ENCODE results near the gene GYPE. TPM values are rescaled to one million over a fixed set of nuclear protein-coding genes. Genes with fewer than 3 reads are reported as not detected.
"Not testable (repeated sequence)": the region's sequence is repeated elsewhere in the genome, so short reads cannot be mapped to it uniquely, and the experiment has no call there.

Gene GYPE
- total and polyA plus RNA-seq, 10 of the 15 experiments (the other 5 are each of a cell fraction or from before 2014, with no cell fraction given) = 0.60 to 2.0 (median 0.85) TPM

GRCh38 chr4:143883529-143883928 is 21.8 kb downstream of the GYPE start:
- no peak overlapping the region for H3K4me2 ChIP-seq (ENCODE audit: control insufficient read depth, insufficient read depth)
- CTCF ChIA-PET = no interaction called here
- H3K9ac ChIP-seq (ENCODE audit: control insufficient read depth, insufficient read depth, low read length) = no peak overlapping the region
- ATAC-seq (no peak), FAIRE-seq (no peak), DNase-seq (ENCODE audit: low read depth, low spot score) (no peak)
- in situ Hi-C loops (cut with MboI) (no loop called here), intact Hi-C loops (cut with micrococcal nuclease; ENCODE audit: unreplicated experiment) (loop anchor here (5.0 kb wide), 1 partner anchor 124 kb away; no protein-coding TSS in a partner anchor)
- POLR2A ChIA-PET = no interaction called here
- H3K79me2 ChIP-seq (ENCODE audit: control insufficient read depth, insufficient read depth, low read length) = no peaks in the 10 kb centered on the region
- H3K4me3 ChIP-seq = no peak overlapping the region
- RAD21 ChIA-PET (ENCODE audit: unreplicated experiment) = no interaction called here
- no peak overlapping the region for H2AFZ ChIP-seq (ENCODE audit: control insufficient read depth, low read depth, low read length)
- H3K27ac ChIP-seq (ENCODE audit: control insufficient read depth, insufficient read depth) = no peak overlapping the region
- SMC1A ChIA-PET (ENCODE audit: uncharacterized antibody, unreplicated experiment) = no interaction called here
- no peaks in the 10 kb centered on the region for H3K9me3 ChIP-seq (replicated peaks; ENCODE audit: control insufficient read depth, insufficient read depth, low read length)
- no TSS peak for BruUV-seq (replicated peaks)
- no peaks in the 10 kb centered on the region for H3K27me3 ChIP-seq (replicated peaks in 1 of 2; ENCODE audit: control insufficient read depth in 2 of 2, insufficient read depth in 2 of 2, low read length in 1 of 2)
- no peaks in the 10 kb centered on the region for H3K4me1 ChIP-seq (ENCODE audit: control insufficient read depth, insufficient read depth, low read length)
- no peaks in the 10 kb centered on the region for H3K36me3 ChIP-seq (ENCODE audit: control insufficient read depth in 2 of 2, insufficient read depth in 2 of 2, low read length in 1 of 2)
- no peaks in the 10 kb centered on the region for H4K20me1 ChIP-seq (ENCODE audit: control insufficient read depth, insufficient read depth)
- TF ChIP-seq YBX1 (IDR thresholded peaks at IDR 0.05) (no peak), ZBTB4 (CRISPR knock-in tag; IDR thresholded peaks at IDR 0.05) (no peak), STAT3 (IDR thresholded peaks at IDR 0.05; ENCODE audit: low read depth, low read length) (no peak), NFYA (IDR thresholded peaks at IDR 0.05; ENCODE audit: borderline replicate concordance, low read depth, low read length) (no peak)

GRCh38 chr4:143882892-143883291 is 22.5 kb downstream of the GYPE start:
- Histone ChIP-seq H2AFZ (ENCODE audit: control insufficient read depth, low read depth, low read length) (no peak overlapping the region), H3K27me3 (replicated peaks in 1 of 2; ENCODE audit: control insufficient read depth in 2 of 2, insufficient read depth in 2 of 2, low read length in 1 of 2) (no peaks in the 10 kb centered on the region), H3K79me2 (ENCODE audit: control insufficient read depth, insufficient read depth, low read length) (no peaks in the 10 kb centered on the region), H4K20me1 (ENCODE audit: control insufficient read depth, insufficient read depth) (no peaks in the 10 kb centered on the region), H3K4me1 (ENCODE audit: control insufficient read depth, insufficient read depth, low read length) (no peaks in the 10 kb centered on the region), H3K27ac (ENCODE audit: control insufficient read depth, insufficient read depth) (no peak overlapping the region), H3K9ac (ENCODE audit: control insufficient read depth, insufficient read depth, low read length) (no peak overlapping the region), H3K4me3 (no peak overlapping the region), H3K4me2 (ENCODE audit: control insufficient read depth, insufficient read depth) (no peak overlapping the region), H3K9me3 (replicated peaks; ENCODE audit: control insufficient read depth, insufficient read depth, low read length) (no peaks in the 10 kb centered on the region), H3K36me3 (ENCODE audit: control insufficient read depth in 2 of 2, insufficient read depth in 2 of 2, low read length in 1 of 2) (no peaks in the 10 kb centered on the region)
- intact Hi-C loops (cut with micrococcal nuclease; ENCODE audit: unreplicated experiment) (loop anchor here (5.0 kb wide), 1 partner anchor 124 kb away; no protein-coding TSS in a partner anchor), in situ Hi-C loops (cut with MboI) (no loop called here)
- ATAC-seq (no peak), DNase-seq (ENCODE audit: low read depth, low spot score) (no peak), FAIRE-seq (no peak)
- ChIA-PET CTCF (no interaction called here), POLR2A (no interaction called here), SMC1A (ENCODE audit: uncharacterized antibody, unreplicated experiment) (no interaction called here), RAD21 (ENCODE audit: unreplicated experiment) (no interaction called here)
- WGBS (ENCODE audit: insufficient coverage, insufficient replicate concordance, low lambda C conversion rate, missing lambda C conversion rate) = 1% methylated on average over 4 of the region's 4 CpGs
- no TSS peak for BruUV-seq (replicated peaks)
- no peak for TF ChIP-seq CBFB (IDR thresholded peaks at IDR 0.05; ENCODE audit: low read depth)

GRCh38 chr4:143879561-143879960 is 25.8 kb downstream of the GYPE start:
- H3K27me3 ChIP-seq (replicated peaks in 1 of 2; ENCODE audit: control insufficient read depth in 2 of 2, insufficient read depth in 2 of 2, low read length in 1 of 2); in situ Hi-C loops (cut with MboI); POLR2A ChIA-PET; intact Hi-C loops (cut with micrococcal nuclease; ENCODE audit: unreplicated experiment); CTCF ChIA-PET; H4K20me1 ChIP-seq (ENCODE audit: control insufficient read depth, insufficient read depth); DNase-seq (ENCODE audit: low read depth, low spot score); H3K9ac ChIP-seq (ENCODE audit: control insufficient read depth, insufficient read depth, low read length); H3K4me1 ChIP-seq (ENCODE audit: control insufficient read depth, insufficient read depth, low read length); ATAC-seq; H3K9me3 ChIP-seq (replicated peaks; ENCODE audit: control insufficient read depth, insufficient read depth, low read length); H3K27ac ChIP-seq (ENCODE audit: control insufficient read depth, insufficient read depth); RAD21 ChIA-PET (ENCODE audit: unreplicated experiment); H3K4me2 ChIP-seq (ENCODE audit: control insufficient read depth, insufficient read depth); SMC1A ChIA-PET (ENCODE audit: uncharacterized antibody, unreplicated experiment); BruUV-seq (replicated peaks); H3K79me2 ChIP-seq (ENCODE audit: control insufficient read depth, insufficient read depth, low read length); H3K36me3 ChIP-seq (ENCODE audit: control insufficient read depth in 2 of 2, insufficient read depth in 2 of 2, low read length in 1 of 2); H2AFZ ChIP-seq (ENCODE audit: control insufficient read depth, low read depth, low read length); FAIRE-seq; H3K4me3 ChIP-seq: not testable (repeated sequence)
- WGBS (ENCODE audit: insufficient coverage, insufficient replicate concordance, low lambda C conversion rate, missing lambda C conversion rate) = 17% methylated on average over 2 of the region's 2 CpGs

Measured in GM12878 (cell line).